ENCODE data around the gene OR9G4. TPM values are rescaled to one million over a fixed set of nuclear protein-coding genes. Genes with fewer than 3 reads are reported as not detected.

Gene OR9G4
- total RNA-seq (2022; extraction: Qiagen RNA extraction; ENCODE audit: low read depth) = not detected in 5 replicates

DNA sequence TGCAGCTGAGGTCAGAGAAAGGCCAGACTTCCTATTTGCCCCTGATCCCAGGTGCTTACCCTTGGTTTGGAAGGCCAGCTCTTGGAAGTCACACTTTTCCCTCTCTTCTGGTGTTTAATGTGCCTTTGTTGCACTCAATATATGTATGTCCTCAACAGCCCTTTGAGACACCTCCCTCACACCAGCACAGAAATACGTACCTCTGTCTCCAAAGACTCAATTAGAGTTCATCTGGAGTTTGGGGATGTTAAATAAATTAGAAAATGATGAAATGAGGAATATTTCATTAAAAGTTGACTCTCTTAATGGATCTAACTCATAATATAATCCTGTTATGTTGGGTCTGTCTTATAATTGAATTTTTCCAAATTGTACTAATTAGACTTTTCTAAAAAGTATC, at the start of gene OR9G4:
Gene OR9G4 (minus strand): TSS at position 101 of the 400 bp plus-strand sequence. CDS start 4,931 bp downstream, outside the sequence.

GRCh38 chr11:56698795-56699194, 49.7 kb downstream of the OR9G4 start, which contains the start of gene OR9G1:
TSS of gene OR9G1 (plus strand) at chr11:56699095. CDS start at chr11:56700388, 1,293 bp downstream.

Other genes with a start within 250 kb of the OR9G4 start
- not detected in 5 replicates for gene OR5M11, start 205.4 kb downstream of the OR9G4 start, total RNA-seq (2022; extraction: Qiagen RNA extraction; ENCODE audit: low read depth)
- not detected in 5 replicates for gene OR5M10, start 171.0 kb downstream of the OR9G4 start, total RNA-seq (2022; extraction: Qiagen RNA extraction; ENCODE audit: low read depth)
- not detected in 5 replicates for gene OR5M1, start 133.8 kb downstream of the OR9G4 start, total RNA-seq (2022; extraction: Qiagen RNA extraction; ENCODE audit: low read depth)
- not detected in 5 replicates for gene OR5AP2, start 106.3 kb downstream of the OR9G4 start, total RNA-seq (2022; extraction: Qiagen RNA extraction; ENCODE audit: low read depth)
- not detected in 5 replicates for gene OR5AR1, start 85.0 kb downstream of the OR9G4 start, total RNA-seq (2022; extraction: Qiagen RNA extraction; ENCODE audit: low read depth)
- not detected in 5 replicates for gene OR9G1, start 49.6 kb downstream of the OR9G4 start, total RNA-seq (2022; extraction: Qiagen RNA extraction; ENCODE audit: low read depth)
- gene OR5AK2, start 240.2 kb upstream of the OR9G4 start, total RNA-seq (2022; extraction: Qiagen RNA extraction; ENCODE audit: low read depth) = not detected in 5 replicates

Data from A549 treated with DMSO at 1 μM for 4 hours (cell line).